HG02973 (cell line): Measurements from ENCODE around the gene PPP3R1.

Experiments
- ATAC-seq: cut with Tn5 transposase; IDR thresholded peaks from one replicate; pipeline ENCODE4 v1.9.1; 2021; ENCODE audit warnings: moderate library complexity; ENCODE audit not compliant: unreplicated experiment

PPP3R1 gene

DNA sequence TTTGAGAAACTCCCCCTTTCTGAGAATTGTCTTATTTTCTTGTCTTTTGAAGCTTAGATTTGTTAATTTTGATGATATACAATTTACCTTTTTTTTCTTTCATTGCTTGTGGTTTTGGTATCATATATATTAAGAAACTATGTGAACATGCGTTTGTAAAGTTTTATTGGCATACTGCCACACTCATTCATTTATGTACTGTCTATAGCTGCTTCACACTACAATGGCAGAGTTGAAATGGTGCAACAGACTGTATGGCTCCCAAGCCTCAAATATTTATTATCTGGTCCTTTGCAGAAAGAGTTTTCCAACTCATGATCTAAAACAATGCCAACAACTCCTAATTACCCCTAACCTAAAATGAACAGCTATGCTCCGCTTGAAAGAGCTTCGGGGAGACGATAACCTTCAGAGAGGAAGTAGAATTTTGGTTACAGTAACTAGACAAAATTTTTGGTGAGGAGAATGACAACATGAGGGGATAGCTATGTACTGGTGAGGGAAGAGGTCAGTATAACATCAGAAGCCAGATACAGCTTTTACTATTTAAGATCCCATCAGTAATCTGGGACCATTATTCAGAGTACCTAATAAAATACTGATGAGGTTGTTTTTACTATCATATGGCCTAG, 16.1 kb downstream of the PPP3R1 start:
- no peak for ATAC-seq

DNA sequence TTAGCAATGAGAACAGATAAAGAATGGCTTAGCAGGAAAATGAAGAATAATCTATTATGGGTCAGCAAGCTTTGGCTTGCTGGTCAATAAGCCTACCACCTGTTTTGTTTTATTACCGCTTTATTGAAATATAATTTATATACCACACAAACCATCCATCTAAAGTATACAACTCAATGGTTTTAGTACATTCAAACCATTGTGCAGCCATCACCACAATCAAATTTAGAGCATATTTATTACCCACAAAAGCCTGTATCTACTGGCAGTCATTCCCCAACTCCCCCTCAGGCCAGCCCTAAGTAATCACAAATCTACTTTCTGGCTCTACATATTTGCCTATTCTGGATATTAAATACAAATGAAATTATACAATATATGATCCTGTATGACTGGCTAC, 17.2 kb downstream of the PPP3R1 start:
- no peak for ATAC-seq

DNA sequence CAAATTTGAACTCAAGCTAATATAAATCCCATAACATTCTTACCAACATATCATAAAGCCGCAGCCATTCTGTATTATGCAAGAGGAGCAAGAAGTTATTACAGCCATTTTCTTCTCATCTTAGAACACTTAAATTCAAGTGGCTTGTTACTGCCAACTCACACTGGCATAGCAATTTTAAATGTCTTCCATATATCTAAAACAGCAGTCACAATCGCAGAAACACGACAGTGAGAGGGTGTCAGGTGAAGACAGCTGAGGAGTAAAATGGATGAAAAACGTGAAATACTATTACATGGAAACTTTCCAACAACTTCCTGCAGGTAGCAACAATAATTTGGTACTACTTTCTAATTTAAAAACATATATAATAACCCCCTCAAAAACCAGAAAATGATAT, 17.9 kb downstream of the PPP3R1 start:
- ATAC-seq = no peak

DNA sequence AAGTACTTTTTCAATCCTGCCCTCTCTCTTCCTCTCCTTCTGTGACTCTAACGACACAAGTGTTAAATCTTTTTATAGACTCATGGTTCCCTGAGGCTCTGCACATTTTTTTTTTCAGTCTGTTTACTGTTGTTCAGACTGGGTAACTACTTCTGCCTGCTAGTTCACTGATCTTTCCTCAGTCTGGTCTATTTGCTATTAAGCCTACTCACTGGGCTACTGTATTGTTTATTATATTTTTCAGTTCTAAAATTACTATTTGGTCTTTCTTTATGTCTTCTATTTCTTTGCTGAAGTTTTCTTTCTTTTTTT, 21.3 kb downstream of the PPP3R1 start:
- ATAC-seq = no peak

DNA sequence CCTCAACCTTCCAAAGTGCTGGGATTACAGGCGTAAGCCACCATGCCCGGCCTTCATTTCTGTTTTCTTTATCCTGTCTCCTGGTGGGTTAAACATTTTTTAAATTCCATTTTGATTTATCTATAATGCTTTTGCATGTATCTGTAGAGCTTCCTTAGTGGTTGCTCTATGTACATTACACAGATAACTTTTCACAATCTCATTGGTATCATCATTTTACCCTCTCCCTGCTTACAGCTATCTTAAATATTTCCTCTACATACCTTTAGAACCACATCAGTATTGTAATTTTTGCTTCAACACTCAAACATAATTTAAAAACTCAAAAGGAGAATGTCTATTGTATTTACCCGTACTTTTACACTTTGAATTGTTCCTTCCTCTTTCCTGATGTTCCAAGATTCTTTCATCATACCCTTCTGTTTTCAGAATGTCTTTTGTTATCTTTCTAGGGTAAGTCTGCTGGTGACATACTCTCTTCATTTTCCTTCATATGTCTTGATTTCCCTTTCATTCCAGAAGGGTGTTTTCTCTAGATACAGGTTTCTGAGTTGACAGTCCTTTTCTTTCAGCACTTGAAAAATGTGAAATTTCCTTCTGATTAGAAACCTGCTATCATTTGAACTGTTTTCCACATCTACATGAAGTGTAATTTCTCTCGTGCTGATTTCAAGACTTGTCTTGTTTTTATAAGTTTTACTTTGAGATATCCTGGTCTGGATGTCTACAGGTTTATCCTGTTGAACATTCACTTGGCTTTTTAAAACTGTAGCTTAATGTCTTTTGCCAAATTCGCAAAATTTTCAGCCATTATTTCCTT, 21.9 kb downstream of the PPP3R1 start:
- no peak for ATAC-seq

DNA sequence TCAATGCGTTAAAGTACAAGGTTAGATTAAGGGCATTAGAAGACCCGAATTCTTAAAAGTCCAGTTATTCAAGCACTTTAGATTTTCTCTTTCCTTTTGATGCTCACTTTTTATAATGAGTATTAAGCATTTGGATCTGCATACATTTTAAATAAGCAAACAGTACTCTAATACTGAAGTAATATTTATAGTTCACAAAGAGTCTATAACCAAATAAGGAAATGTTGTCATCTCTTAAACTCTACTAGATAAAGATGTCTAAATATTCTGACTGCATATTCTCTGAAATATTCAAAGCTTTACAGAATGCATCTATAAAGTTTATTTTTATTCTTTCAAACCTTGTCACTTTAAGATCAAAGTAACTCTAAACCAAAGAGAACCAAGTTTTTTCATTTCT, 25.5 kb downstream of the PPP3R1 start:
- ATAC-seq = no peak

DNA sequence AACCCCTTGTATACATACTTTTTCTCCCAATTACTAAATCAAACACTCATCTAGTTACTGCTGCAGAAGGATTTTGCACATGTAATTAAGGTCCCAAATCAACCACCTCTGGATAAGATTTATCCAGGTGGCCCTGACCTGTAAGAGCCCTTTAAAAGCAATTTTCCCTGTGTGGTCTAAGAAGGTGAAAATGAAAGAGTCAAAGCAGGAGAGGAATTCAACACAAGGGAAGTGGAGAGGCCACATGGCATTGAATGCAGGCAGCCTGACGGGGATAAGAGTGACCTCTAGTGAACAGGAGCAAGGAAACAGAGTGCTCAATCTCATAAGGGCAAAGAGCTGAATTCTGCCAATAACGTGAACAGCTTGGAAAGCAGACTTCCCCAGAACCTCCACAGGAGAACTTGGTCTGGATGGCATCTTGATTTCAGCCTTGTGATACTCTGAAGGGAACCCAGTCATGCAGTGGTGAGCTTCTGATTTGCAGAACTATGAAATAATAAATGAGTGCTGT, 27.2 kb downstream of the PPP3R1 start:
- ATAC-seq = no peak

DNA sequence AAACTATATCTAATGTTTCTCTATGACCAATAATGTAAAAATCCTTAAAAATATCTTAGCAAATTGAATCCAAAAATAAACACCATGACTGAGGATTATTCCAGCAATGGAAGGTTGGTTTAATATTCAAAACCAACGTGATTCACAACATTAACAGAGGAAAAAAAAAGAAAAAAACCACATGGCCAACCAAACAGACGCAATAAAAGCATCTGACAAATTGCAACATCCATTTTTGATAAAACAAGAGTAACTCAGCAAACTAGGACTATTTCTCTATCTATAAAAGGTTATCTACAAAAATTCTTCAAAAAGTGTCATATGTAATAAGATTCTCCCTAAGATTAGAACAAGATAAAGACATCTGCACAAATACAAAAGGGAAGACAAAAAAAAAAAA, 28.9 kb downstream of the PPP3R1 start:
- ATAC-seq = no peak

DNA sequence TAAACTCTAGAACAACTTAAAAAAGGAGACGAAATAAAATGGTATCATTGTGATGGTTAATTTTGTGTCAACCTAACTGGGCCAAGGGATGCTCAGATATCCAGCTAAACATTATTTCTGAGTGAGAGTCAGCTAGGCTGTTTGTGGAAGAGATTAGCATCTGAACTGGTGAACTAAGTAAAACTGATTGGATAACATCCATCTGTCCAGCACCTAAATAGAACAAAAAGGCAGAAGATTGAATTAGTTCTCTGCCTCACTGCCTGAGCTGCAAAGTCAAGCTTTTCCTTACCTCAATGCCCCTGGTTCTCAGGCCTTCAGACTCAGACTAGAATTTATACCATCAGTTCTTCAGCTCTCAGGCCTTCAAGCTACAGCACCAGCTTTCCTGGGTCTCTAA, 30.0 kb downstream of the PPP3R1 start:
- no peak for ATAC-seq

DNA sequence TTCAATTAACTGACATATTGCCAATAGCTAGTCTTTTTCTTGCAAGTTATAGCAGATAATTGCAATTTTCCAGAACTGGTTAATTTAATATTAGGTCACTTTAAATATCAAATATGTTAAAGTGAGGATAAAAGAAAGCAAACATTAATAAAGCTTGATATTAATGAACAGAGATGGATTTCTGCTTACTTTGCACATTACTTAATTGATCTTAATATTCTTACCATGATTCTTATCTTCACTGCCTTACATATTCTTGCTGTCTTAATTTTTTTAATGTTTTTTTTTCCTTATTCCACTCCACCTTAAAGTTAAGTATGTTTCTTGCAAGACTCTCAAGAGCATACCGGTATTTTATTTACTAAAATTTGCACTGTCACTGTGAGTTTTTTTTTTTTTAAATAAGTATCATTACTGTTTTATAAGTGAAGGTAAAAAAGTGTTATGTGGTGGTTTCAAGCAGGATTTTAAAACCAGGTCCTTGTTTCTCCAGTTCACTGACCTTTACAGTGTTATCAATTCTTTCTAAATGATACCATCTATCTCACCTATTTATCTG, 33.9 kb downstream of the PPP3R1 start:
- no peak for ATAC-seq

DNA sequence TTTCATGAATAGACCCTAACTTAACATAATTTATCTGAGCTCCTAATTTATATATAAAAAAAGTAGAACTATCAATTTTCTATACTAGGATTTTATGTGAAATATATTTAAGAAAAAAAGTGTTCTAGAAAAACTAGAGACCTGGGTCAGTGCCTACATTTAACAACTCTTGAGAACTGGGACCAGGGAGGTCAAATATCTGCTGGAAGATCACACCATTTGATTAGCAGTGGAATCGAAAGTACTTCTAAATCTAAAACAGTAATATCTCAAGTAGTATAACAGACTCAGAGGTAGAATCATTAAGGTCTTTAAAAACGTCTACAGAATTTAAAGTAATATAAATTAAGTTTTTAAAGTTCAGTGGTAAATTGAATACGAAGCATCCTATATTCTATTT, 34.6 kb downstream of the PPP3R1 start:
- no peak for ATAC-seq

DNA sequence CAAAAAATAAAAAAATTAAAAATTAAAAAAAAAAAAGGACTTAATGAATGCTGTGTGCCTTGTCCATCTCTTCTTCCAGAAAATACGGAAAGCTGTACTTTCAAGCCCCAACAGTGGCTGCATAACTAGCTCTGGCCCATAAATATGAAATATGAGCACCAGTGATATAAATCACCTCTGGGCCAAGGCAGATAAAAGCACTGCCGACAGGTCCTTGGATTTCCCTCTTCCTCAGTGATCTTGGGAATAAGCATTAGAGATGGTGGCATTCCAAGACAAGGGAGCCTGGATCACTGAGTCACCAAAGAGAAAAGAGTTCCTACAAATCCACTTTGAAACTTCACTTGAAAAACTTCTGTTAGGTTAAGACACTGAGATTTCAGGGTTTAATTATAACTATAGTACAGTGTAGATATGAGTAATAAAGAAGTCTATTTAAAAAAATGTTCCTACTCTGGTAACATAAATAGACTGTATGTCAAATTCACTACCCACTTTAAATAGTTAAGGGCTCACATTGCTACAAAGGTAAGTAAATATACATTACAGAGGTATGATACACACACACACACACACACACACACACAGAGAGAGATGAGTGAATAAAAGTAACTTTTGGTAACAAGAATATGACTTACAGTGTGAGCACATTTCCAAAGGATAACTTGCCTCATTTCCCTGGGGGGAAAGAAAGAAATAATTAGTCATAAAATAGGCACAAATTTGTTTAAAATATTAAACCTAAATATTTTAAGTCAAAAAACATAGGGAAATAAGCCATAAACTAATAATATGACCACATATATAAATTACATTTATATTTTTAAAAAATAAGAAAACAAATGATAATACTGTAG, 35.6 kb downstream of the PPP3R1 start:
- ATAC-seq = peak; percentile 40

DNA sequence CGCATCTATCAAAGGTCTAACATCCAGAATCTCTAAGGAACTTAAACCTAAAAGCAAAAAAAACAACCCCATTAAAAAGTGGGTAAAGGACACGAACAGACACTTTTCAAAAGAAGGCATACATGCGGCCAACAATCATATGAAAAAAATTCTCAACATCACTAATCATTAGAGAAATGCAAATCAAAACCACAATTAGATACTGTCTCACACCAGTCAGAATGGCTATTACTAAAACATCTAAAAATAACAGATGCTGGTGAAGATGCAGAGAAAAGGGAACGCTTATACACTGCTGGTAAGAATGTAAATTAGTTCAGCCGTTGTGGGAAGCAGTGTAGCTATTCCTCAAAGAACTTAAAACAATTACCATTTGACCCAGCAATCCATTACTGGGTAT, 38.0 kb downstream of the PPP3R1 start:
- ATAC-seq = peak; percentile 70

DNA sequence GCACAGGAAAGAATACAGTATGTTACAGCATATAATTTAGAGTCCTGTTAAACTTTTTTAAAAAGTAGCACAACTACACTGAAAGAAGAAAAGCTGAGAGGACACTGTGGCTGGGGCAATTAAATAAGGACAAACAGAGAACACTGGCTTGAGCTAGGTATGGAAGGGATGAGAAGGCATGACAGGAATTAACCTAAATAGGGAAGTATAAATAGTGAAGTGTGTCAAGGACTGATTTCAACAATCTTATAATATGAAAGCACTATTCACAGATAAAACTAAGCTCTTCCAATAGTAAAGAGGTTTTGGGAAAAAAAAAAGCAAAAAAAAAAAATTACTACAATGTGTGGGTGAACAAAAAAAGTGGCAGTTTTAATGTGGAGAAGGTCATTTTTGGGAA, 45.5 kb downstream of the PPP3R1 start:
- no peak for ATAC-seq

DNA sequence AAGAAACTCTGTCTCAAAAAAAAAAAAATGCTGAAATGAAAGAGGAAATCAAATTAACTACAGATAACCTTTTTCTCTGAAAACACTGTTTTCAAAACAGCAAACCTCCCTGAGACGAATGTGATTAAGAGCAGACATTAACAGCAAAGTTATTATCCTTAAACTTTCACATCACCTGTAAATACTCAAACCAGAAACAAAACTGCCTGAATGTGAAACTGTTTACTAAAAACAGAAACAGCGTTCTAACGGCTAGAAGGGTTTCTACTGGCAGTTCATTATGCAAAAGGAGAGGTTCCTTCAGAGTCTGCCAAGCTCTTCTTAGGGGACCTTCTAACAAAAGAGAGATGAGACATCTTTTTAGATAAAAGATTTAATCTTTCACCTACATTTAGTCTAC, 48.7 kb downstream of the PPP3R1 start:
- peak; percentile 86 for ATAC-seq

DNA sequence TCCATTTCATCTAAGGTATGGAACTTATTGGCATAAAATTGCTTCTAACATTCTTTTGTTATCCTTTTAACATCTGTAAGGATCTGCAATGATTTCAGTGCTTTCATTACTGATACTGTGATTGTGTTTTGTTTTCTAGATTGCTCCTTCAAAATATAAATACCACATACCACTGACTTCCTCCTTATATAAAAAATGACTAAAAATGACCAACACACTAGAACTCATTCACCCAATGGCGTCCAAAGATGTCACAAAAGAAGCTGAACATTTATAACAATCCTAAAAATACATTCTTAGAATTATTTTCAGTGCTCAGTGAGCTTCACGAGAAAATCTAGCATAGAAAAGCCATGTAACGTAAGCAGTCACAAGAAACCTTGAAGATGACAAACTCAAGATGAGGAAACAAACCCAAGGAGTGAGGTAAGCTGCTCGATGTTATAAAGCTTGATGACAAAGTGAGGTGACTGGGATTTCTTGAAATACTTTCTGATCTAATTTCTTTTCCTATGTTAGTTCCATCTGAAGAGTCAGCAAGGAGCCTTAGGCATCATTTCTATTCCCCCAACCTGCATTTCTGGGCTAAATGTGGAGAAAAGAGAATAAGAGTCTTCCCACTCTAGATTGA, 52.1 kb downstream of the PPP3R1 start:
- ATAC-seq = no peak

DNA sequence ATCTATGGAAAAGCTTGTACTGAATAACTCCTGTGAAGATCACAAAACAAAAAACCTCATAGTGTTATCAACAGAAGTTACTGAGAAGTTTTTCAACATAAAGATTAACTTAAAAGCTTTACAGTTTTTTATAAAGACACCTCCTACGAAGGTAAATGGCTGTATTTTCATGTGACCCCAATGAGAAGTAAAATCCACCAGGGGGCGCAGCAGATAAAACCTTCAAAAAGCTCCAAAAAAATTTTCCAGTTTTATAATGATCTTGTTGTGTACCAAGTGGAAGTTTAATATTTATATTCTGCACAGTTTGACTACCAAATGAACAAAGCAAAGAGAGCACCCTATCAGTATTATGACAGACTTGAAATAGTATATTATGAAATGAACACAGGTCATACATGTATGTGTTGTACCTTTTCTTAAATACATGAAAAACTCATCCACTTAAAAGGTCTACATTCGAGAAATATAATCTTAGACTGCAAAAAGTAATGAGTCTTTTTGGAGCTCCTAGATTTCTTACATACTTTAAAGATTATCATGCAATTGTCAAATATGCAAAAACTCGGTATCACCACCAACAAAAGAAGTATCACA, 56.1 kb downstream of the PPP3R1 start:
- ATAC-seq = no peak

DNA sequence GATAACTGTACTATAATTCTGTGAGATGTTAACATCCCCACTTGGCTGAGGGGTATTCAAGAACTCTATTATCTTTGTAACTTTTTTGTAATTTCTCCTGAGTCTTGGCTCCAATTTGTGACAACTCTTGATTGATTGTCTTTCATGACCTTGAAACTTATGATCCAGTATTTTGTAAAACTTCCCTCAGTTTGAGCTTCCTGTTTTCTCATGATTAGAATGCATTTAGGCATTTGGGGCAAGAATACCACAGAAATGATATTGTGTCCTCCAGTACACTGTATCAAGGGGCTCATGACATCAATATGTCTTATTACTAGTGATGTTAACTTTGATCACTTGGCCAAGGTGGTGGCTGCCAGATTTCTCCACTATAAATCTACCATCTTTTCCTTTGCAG, 57.2 kb downstream of the PPP3R1 start:
- ATAC-seq = no peak

DNA sequence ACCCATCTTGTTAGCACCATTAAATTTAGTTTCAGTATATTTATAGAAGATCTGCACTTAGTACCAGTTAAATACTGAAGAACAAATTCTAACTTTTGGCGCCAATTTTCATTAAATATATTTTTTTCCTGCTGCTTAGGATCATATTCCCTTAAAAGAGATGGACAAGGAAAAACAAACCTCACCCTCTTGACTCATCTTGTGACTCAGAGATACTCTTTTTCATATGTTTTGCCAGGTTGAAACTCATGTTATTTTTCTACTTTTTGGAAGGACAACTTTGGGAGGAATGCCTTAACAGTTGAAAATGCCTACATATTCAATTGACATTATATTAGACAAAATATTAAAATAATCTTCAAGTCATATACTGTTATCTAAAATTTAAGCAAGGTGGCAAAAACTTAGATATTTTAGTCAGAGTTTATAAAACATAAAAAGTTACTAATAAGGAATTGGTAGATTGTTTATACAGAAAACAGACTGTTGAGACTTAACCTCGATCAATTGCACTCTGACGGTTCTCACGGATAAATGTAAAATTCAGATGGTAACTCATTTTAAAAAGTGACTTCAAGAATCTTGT, 58.5 kb downstream of the PPP3R1 start:
- no peak for ATAC-seq

DNA sequence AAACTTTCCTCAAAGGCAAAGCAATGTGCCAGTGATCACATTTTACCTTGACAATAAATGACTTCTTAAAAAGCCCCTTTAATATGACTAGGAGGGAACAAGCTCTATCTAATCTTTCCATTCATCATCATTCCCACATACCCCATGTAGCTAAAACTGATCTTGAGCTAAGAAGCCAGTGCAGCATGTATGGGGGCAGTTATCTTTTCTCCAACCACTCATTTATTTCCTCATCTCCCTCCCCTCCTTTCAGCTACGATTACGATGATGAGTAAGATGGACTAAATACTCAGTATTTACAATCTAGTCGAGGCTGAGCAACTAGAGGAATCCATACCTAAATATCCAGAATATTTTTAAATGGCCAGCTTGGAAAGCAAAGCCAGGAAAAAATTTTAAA, 59.2 kb downstream of the PPP3R1 start:
- ATAC-seq = no peak
